Heart left ventricle (tissue), 16 donors: Measurements from ENCODE around the gene ZNF618. TPM values are rescaled to one million over a fixed set of nuclear protein-coding genes. Genes with fewer than 3 reads are reported as not detected.

ENCODE experiments used
- ATAC-seq, 4 donors: fragments of 200-7000 bp; cut with Tn5 transposase; one replicate each; pipeline ENCODE4 v1.9.1; 2020 to 2022; ENCODE audit warnings: moderate library complexity in 4 of 4, mild to moderate bottlenecking in 3 of 4, moderate number of reproducible peaks in 1 of 4
- DNase-seq, 5 donors: peaks; one replicate each; pipeline ENCODE4 v3.0.0-alpha.2; 2020
- H3K27ac ChIP-seq, 12 donors: fragments of 200-600 bp; sonication (generic) in 4 of 12; one replicate each; pipeline versions ENCODE4 v1.5.0 to v1.8.0; 2016 to 2022; ENCODE audit warnings: mild to moderate bottlenecking in 2 of 12
- H3K27me3 ChIP-seq, 9 donors: fragments of 200-600 bp; sonication (generic) in 2 of 9; one replicate each; pipeline versions ENCODE4 v1.5.1 to v1.8.0; 2016 to 2022; ENCODE audit warnings: mild to moderate bottlenecking in 3 of 9
- H3K36me3 ChIP-seq, 9 donors: fragments of 200-600 bp; sonication (generic) in 2 of 9; one replicate each; pipeline versions ENCODE4 v1.5.0 to v1.8.0; 2018 to 2022; ENCODE audit warnings: mild to moderate bottlenecking in 2 of 9
- H3K4me1 ChIP-seq, 12 donors: fragments of 200-600 bp; sonication (generic) in 4 of 12; one replicate each; pipeline versions ENCODE4 v1.5.0 to v1.8.0; 2016 to 2022; ENCODE audit warnings: mild to moderate bottlenecking in 3 of 12
- H3K4me3 ChIP-seq, 12 donors: fragments of 200-600 bp; sonication (generic) in 4 of 12; one replicate each; pipeline versions ENCODE4 v1.5.0 to v1.8.0; 2017 to 2022; ENCODE audit warnings: mild to moderate bottlenecking in 9 of 12, moderate library complexity in 4 of 12
- H3K9me3 ChIP-seq, 12 donors: fragments of 200-600 bp; sonication (generic) in 4 of 12; one replicate each; pipeline versions ENCODE4 v1.5.0 to v1.8.0; 2016 to 2022; ENCODE audit warnings: mild to moderate bottlenecking in 1 of 12
- POLR2A ChIP-seq, 2 donors: fragments of 450-650 bp; IDR thresholded peaks; one replicate each; pipeline ENCODE4 v1.6.1; 2017; ENCODE audit warnings: antibody characterized with exemption in 2 of 2, mild to moderate bottlenecking in 2 of 2, moderate library complexity in 2 of 2
- WGBS, 4 donors: extraction: QIAGEN DNeasy Blood & Tissue Kit in 2 of 4; methylation state at CpG; one replicate each; pipeline versions ENCODE4 v1.1.5 to v1.1.7; 2013 to 2018; 5-methylcytosine and 5-hydroxymethylcytosine counted together
- intact Hi-C, 10 donors: fragments of 100-400 bp; cut with DNase I; formaldehyde crosslinking; loops; one replicate each; pipeline versions ENCODE4 v1.11.1 to v1.14.2; 2022
- polyA plus RNA-seq, 2 donors: library from polyadenylated mRNA; stranded (reverse); fragments of 200-250 nt; gene quantifications; one replicate each; pipeline ENCODE4 v1.2.3, GENCODE V29; 2013
- total RNA-seq, 9 donors: library from RNA; depleted of rRNA in 2 of 9; stranded (reverse); fragments of >200 nt in 2 of 9; fragmentation: NEBNext Ultra II Directional in 3 of 9; extraction: Animal tissue kit (Norgen Biotek cat#: 25700) in 3 of 9; gene quantifications; one replicate each; pipeline versions ENCODE4 v1.1.0 to v1.2.4, GENCODE V29; 2016 to 2023
- TF ChIP-seq, protein P1 (sequence below), 12 donors: fragments of 200-600 bp; sonication (generic) in 4 of 12; IDR thresholded peaks; one replicate each; pipeline versions ENCODE4 v1.5.0 to v1.8.0; 2018 to 2022; ENCODE audit warnings: antibody characterized with exemption in 12 of 12, mild to moderate bottlenecking in 5 of 12
- donor health status: ischemic (EF 13 %, LVEDD 7.1; RV severe dilation, severe dysfunction).
- donor health status: healthy with polysubstance abuse.
- donor health status: DM: no; HTN: yes; CAD: no.
- donor health status: DM: no; HTN: no; CAD: no.
- donor health status: ischemic (EF 25% LVEDD 6.9; RV normal size, moderate dysfunction).
- donor health status: ischemic (EF 25% LVEDD 5.7; RV mildly dilated, moderate dysfunction).
- donor health status: healthy.
- donor health status: DM: yes; HTN: yes; CAD: no.
- donor health status: ischemic (EF 35%, LVEDD 5.7; RV mildly dilated, moderate dysfunction).
- donor health status: nonischemic (EF 11% LVEDD 7.7; RV severe dilation, severe dysfunction).
- donor health status: DM: yes; HTN: yes; CAD: no.
- donor health status: PGD.
- donor health status: ischemic (EF 29% LVEDD 5.4; RV normal size, mild dysfunction).
- donor health status: nonischemic (EF 23%, LVEDD 6.1; RV moderate dilation, normal function).

The ZNF618 gene
- total and polyA plus RNA-seq, 11 donors: 0.81 to 4.2 (median 1.7) TPM

GRCh38 chr9:114096866-114097612, 220.9 kb downstream of the ZNF618 start:
- Histone ChIP-seq H3K27ac (no peak overlapping the region), H3K27me3 (peaks cover 0 to 32% (median 13%) of the 10 kb centered on the region in 9 donors), H3K36me3 (no peaks in the 10 kb centered on the region), H3K4me3 (no peak overlapping the region), H3K4me1 (peaks cover 0 to 17% (median 5%) of the 10 kb centered on the region in 12 donors), H3K9me3 (peaks cover 0 to 6% (median 0%) of the 10 kb centered on the region in 12 donors)
- intact Hi-C loops: no loop called here
- no peak for DNase-seq
- 72 to 81% (median 76%) methylated on average over 14 of the region's 14 CpGs for WGBS, 4 donors
- TF ChIP-seq, protein P1, sequence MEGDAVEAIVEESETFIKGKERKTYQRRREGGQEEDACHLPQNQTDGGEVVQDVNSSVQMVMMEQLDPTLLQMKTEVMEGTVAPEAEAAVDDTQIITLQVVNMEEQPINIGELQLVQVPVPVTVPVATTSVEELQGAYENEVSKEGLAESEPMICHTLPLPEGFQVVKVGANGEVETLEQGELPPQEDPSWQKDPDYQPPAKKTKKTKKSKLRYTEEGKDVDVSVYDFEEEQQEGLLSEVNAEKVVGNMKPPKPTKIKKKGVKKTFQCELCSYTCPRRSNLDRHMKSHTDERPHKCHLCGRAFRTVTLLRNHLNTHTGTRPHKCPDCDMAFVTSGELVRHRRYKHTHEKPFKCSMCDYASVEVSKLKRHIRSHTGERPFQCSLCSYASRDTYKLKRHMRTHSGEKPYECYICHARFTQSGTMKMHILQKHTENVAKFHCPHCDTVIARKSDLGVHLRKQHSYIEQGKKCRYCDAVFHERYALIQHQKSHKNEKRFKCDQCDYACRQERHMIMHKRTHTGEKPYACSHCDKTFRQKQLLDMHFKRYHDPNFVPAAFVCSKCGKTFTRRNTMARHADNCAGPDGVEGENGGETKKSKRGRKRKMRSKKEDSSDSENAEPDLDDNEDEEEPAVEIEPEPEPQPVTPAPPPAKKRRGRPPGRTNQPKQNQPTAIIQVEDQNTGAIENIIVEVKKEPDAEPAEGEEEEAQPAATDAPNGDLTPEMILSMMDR (IDR thresholded peaks at IDR 0.05): no peak
- no peak for TF ChIP-seq POLR2A (IDR thresholded peaks at IDR 0.05)
- ATAC-seq: no peak

GRCh38 chr9:114097613-114098020, 221.5 kb downstream of the ZNF618 start:
- no peaks in the 10 kb centered on the region for H3K36me3 ChIP-seq
- intact Hi-C loops: no loop called here
- TF ChIP-seq, protein P1 (IDR thresholded peaks at IDR 0.05): no peak
- no peak for TF ChIP-seq POLR2A (IDR thresholded peaks at IDR 0.05)
- peaks cover 0 to 34% (median 13%) of the 10 kb centered on the region in 9 donors for H3K27me3 ChIP-seq
- H3K27ac ChIP-seq: no peak overlapping the region
- DNase-seq: no peak
- 19 to 30% (median 21%) methylated on average over 18 of the region's 18 CpGs for WGBS, 4 donors
- no peak for ATAC-seq
- H3K4me3 ChIP-seq: peak overlapping the region in 11 of 12 donors; percentile 32 to 54 (median 48)
- peaks cover 0 to 10% (median 2%) of the 10 kb centered on the region in 12 donors for H3K9me3 ChIP-seq
- peaks cover 0 to 17% (median 5%) of the 10 kb centered on the region in 12 donors for H3K4me1 ChIP-seq

- ATAC-seq (peak in 3 of 4 donors; percentile 54 to 84 (median 66)), DNase-seq (peak in 1 of 5 donors; percentile 74)
- Histone ChIP-seq H3K36me3 (no peaks in the 10 kb centered on the region), H3K27me3 (peaks cover 0 to 40% (median 13%) of the 10 kb centered on the region in 9 donors), H3K27ac (no peak overlapping the region), H3K4me1 (peaks cover 0 to 17% (median 5%) of the 10 kb centered on the region in 12 donors), H3K9me3 (peaks cover 0 to 12% (median 2%) of the 10 kb centered on the region in 12 donors), H3K4me3 (peak overlapping the region in 11 of 12 donors; percentile 32 to 54 (median 48))
- intact Hi-C loops: no loop called here
- TF ChIP-seq POLR2A (IDR thresholded peaks at IDR 0.05): no peak
- TF ChIP-seq, protein P1 (IDR thresholded peaks at IDR 0.05): no peak
- 1 to 5% (median 3%) methylated on average over 22 to 77 of the region's 77 CpGs for WGBS, 4 donors
Measured at GRCh38 chr9:114098021-114098935, 222.2 kb downstream of the ZNF618 start.
